Fibroblast of villous mesenchyme (primary cell): ENCODE data around the gene NKX6-2. TPM values are rescaled to one million over a fixed set of nuclear protein-coding genes. Genes with fewer than 3 reads are reported as not detected.

ENCODE experiments used
- DNase-seq: peaks from one replicate; pipeline ENCODE4 v3.0.0-alpha.2; 2010; ENCODE audit warnings: low read depth
- H3K4me3 ChIP-seq: 2 replicates; pipeline ENCODE4 v1.5.1; 2011; ENCODE audit warnings: low read depth, mild to moderate bottlenecking, low read length
- CTCF ChIP-seq: IDR thresholded peaks from 2 replicates; pipeline ENCODE4 v1.5.1; 2012; ENCODE audit warnings: low read depth, mild to moderate bottlenecking, low read length; ENCODE audit not compliant: insufficient read depth
- total RNA-seq: library from RNA; depleted of rRNA; stranded (reverse); fragments of >200 nt; gene quantifications from 2 replicates; pipeline ENCODE4 v1.2.3, GENCODE V29; 2012

NKX6-2 gene
- total RNA-seq, 1 donor, result not detected

GRCh38 chr10:132763545-132763944 is 22.4 kb downstream of the NKX6-2 start:
- H3K4me3 ChIP-seq, result no peak overlapping the region
- no peak for TF ChIP-seq CTCF
- no peak for DNase-seq

GRCh38 chr10:132762267-132762666 is 23.7 kb downstream of the NKX6-2 start:
- no peak for DNase-seq
- TF ChIP-seq CTCF, result no peak
- no peak overlapping the region for H3K4me3 ChIP-seq

- TF ChIP-seq CTCF, result no peak
- no peak for DNase-seq
- no peak overlapping the region for H3K4me3 ChIP-seq
Measured at GRCh38 chr10:132761395-132762060, 24.4 kb downstream of the NKX6-2 start.

GRCh38 chr10:132758865-132759264 is 27.1 kb downstream of the NKX6-2 start:
- no peak for DNase-seq
- no peak for TF ChIP-seq CTCF
- no peak overlapping the region for H3K4me3 ChIP-seq

GRCh38 chr10:132757171-132757570 is 28.8 kb downstream of the NKX6-2 start:
- DNase-seq, result no peak
- TF ChIP-seq CTCF, result no peak
- H3K4me3 ChIP-seq, result no peak overlapping the region

GRCh38 chr10:132756591-132756990 is 29.4 kb downstream of the NKX6-2 start:
- TF ChIP-seq CTCF, result no peak
- no peak for DNase-seq
- H3K4me3 ChIP-seq, result no peak overlapping the region

- no peak overlapping the region for H3K4me3 ChIP-seq
- TF ChIP-seq CTCF, result no peak
- no peak for DNase-seq
Measured at GRCh38 chr10:132755166-132755711, 30.7 kb downstream of the NKX6-2 start.
